Activated B cell treated with CpG ODN at 0.5 μM for 24 hours (primary cell): ENCODE results near the gene TACR3. TPM values are rescaled to one million over a fixed set of nuclear protein-coding genes. Genes with fewer than 3 reads are reported as not detected.
"Not testable (repeated sequence)": the region's sequence is repeated elsewhere in the genome, so short reads cannot be mapped to it uniquely, and the experiment has no call there.

Source experiments
- ATAC-seq: fragments of 200-7000 bp; cut with Tn5 transposase; one replicate; pipeline ENCODE4 v1.10.0; 2021; ENCODE audit warnings: low read depth, mild to moderate bottlenecking, moderate library complexity
- CTCF ChIA-PET: fragments of 350-600 bp; sonication (Branson Sonifier 250); formaldehyde crosslinking; loops from one replicate; lab custom pipeline; 2021; ENCODE audit warnings: antibody characterized with exemption; lab: Charles Lee
- POLR2A ChIA-PET: fragments of 350-600 bp; sonication (Branson Sonifier 250); formaldehyde crosslinking; loops from one replicate; lab custom pipeline; 2021; ENCODE audit warnings: antibody characterized with exemption; lab: Charles Lee
- DNase-seq: peaks from one replicate; pipeline ENCODE4 v3.0.0; 2022
- H3K27ac Mint-ChIP-seq: one replicate; pipeline ENCODE4 v1.8.0; 2020; ENCODE audit warnings: mixed read lengths
- H3K27me3 Mint-ChIP-seq: one replicate; pipeline ENCODE4 v1.8.0; 2021; ENCODE audit warnings: mixed read lengths
- H3K36me3 Mint-ChIP-seq: one replicate; pipeline ENCODE4 v1.8.0; 2021; ENCODE audit warnings: low read depth, mixed read lengths
- H3K4me1 Mint-ChIP-seq: one replicate; pipeline ENCODE4 v1.8.0; 2021; ENCODE audit warnings: mixed read lengths
- H3K4me3 Mint-ChIP-seq: one replicate; pipeline ENCODE4 v1.8.0; 2020; ENCODE audit warnings: mild to moderate bottlenecking, mixed read lengths
- H3K9me3 Mint-ChIP-seq: one replicate; pipeline ENCODE4 v1.8.0; 2020; ENCODE audit warnings: mixed read lengths
- intact Hi-C: fragments of 100-400 bp; cut with micrococcal nuclease; formaldehyde crosslinking; loops from one replicate; pipeline ENCODE4 v1.15.1; 2024
- total RNA-seq: library from RNA; stranded (reverse); gene quantifications from 2 replicates; pipeline ENCODE4 v1.2.3, GENCODE V29; 2022
- TF ChIP-seq, protein P1 (sequence below): fragments of 200-600 bp; IDR thresholded peaks from one replicate; pipeline ENCODE4 v1.8.0; 2022; ENCODE audit warnings: antibody characterized with exemption, mild to moderate bottlenecking

TACR3 gene
- total RNA-seq, 1 donor from 2014 or later, result not detected

DNA sequence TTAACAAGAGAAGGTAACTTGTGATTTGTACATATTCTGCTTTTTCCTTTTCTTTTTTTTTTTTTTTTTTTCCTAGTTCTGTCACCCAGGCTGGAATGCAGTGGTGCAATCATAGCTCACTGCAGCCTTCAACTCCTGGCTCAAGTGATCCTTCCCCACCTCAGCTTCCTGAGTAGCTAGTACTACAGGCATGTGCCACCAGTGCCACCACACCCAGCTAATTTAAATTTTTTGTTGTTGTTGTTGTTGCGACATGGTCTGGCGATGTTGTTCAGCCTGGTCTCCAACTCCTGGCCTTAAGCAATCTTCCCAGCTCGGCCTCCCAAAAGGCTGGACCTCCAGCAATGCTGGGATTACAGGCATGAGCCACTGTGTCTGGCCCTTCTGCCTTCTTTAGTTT, 1.5 kb upstream of the TACR3 start:
- Mint-ChIP-seq H3K4me3 (no peak overlapping the region), H3K9me3 (no peaks in the 10 kb centered on the region), H3K36me3 (no peaks in the 10 kb centered on the region), H3K27ac (no peak overlapping the region), H3K27me3 (peaks cover 1% of the 10 kb centered on the region), H3K4me1 (no peaks in the 10 kb centered on the region)
- ChIA-PET POLR2A (no interaction called here), CTCF (no interaction called here)
- DNase-seq, result no peak
- intact Hi-C loops, result no loop called here
- ATAC-seq, result no peak
- TF ChIP-seq, protein P1, sequence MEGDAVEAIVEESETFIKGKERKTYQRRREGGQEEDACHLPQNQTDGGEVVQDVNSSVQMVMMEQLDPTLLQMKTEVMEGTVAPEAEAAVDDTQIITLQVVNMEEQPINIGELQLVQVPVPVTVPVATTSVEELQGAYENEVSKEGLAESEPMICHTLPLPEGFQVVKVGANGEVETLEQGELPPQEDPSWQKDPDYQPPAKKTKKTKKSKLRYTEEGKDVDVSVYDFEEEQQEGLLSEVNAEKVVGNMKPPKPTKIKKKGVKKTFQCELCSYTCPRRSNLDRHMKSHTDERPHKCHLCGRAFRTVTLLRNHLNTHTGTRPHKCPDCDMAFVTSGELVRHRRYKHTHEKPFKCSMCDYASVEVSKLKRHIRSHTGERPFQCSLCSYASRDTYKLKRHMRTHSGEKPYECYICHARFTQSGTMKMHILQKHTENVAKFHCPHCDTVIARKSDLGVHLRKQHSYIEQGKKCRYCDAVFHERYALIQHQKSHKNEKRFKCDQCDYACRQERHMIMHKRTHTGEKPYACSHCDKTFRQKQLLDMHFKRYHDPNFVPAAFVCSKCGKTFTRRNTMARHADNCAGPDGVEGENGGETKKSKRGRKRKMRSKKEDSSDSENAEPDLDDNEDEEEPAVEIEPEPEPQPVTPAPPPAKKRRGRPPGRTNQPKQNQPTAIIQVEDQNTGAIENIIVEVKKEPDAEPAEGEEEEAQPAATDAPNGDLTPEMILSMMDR, result no peak

DNA sequence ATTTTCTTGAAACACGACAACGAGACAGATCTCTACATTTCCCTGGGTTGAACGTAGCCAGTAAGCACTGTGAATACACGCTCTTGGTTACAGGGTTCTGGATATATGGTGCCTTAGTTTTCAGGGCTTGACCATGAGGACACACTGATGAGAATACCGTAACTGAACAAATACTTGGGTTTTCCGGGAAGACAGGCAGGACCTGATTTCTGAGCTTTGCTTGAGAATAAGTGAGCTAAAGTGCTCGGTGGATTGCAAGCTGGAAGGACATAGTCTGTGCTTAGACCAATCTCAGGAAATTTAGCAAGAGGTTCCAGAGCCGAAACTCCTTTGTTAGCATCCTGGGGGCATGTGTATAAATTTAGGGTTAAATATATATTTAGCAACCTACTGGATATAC, 876 bp upstream of the TACR3 start:
- ChIA-PET POLR2A (no interaction called here), CTCF (no interaction called here)
- H3K27me3 Mint-ChIP-seq, result peaks cover 1% of the 10 kb centered on the region
- H3K4me1 Mint-ChIP-seq, result no peaks in the 10 kb centered on the region
- ATAC-seq (no peak), DNase-seq (no peak)
- H3K9me3 Mint-ChIP-seq, result no peaks in the 10 kb centered on the region
- no peak overlapping the region for H3K4me3 Mint-ChIP-seq
- H3K27ac Mint-ChIP-seq, result no peak overlapping the region
- intact Hi-C loops, result no loop called here
- H3K36me3 Mint-ChIP-seq, result no peaks in the 10 kb centered on the region
- TF ChIP-seq, protein P1, result no peak

DNA sequence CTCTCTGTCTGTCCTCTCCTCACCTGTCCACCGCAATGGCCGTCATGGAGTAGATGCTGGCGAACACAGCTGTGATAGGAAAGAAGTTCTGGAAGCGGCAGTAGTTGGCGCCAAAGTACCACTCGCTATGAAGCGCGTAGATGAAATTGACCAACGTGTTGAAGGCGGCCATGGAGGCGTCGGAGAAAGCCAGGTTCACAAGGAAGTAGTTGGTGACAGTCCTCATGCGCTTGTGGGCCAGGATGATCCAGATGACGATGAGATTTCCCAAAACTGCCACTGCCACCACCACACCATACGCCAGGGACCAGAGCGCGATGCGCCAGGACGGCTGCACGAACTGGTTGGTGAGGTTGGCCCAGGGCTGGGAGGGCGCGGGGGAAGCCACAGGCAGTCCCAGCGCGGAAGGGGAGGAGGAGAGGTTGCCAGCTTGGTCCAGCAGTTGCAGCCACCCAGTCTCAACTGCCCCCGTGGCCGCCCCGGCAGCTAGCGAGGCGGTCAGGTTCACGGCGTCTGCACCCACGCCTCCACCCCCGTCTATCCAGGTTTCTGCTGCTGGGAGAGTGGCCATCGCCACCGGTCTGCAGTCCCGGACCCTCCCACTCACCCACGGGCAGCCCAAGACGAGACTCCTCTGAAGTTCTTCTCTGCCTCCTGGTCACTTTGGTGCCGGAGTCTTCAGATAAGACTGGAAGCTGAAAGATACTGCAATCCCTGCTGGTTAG, 518 bp downstream of the TACR3 start:
- TF ChIP-seq, protein P1, result no peak
- intact Hi-C loops, result no loop called here
- peaks cover 1% of the 10 kb centered on the region for H3K27me3 Mint-ChIP-seq
- CTCF ChIA-PET, result no interaction called here
- no peaks in the 10 kb centered on the region for H3K9me3 Mint-ChIP-seq
- no peak for DNase-seq
- POLR2A ChIA-PET, result no interaction called here
- no peaks in the 10 kb centered on the region for H3K4me1 Mint-ChIP-seq
- ATAC-seq, result no peak
- no peaks in the 10 kb centered on the region for H3K36me3 Mint-ChIP-seq
- no peak overlapping the region for H3K4me3 Mint-ChIP-seq
- H3K27ac Mint-ChIP-seq, result no peak overlapping the region

DNA sequence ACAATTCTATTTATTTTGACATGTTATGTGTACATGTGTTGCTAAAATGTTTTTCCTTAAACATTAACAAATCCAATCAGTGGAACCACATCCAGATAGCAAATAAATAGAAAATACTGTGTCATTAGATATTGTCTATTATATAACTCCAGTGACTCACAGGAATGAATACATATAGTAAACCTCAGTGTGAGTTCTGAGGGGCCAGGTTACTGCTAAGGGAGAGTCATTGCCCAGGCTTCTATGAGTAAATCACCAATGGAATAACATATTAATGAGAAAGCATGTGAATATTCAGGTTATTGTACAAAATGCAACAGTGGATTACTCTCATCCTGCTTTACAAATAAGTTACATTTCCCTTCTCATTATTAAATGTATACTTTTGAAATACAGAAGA, 27.2 kb downstream of the TACR3 start:
- ATAC-seq (no peak), DNase-seq (no peak)
- H3K4me3 Mint-ChIP-seq, result no peak overlapping the region
- no peaks in the 10 kb centered on the region for H3K4me1 Mint-ChIP-seq
- intact Hi-C loops, result no loop called here
- H3K27ac Mint-ChIP-seq, result no peak overlapping the region
- no peaks in the 10 kb centered on the region for H3K36me3 Mint-ChIP-seq
- TF ChIP-seq, protein P1, result no peak
- peaks cover 7% of the 10 kb centered on the region for H3K9me3 Mint-ChIP-seq
- H3K27me3 Mint-ChIP-seq, result no peaks in the 10 kb centered on the region
- CTCF ChIA-PET, result no interaction called here
- POLR2A ChIA-PET, result no interaction called here

DNA sequence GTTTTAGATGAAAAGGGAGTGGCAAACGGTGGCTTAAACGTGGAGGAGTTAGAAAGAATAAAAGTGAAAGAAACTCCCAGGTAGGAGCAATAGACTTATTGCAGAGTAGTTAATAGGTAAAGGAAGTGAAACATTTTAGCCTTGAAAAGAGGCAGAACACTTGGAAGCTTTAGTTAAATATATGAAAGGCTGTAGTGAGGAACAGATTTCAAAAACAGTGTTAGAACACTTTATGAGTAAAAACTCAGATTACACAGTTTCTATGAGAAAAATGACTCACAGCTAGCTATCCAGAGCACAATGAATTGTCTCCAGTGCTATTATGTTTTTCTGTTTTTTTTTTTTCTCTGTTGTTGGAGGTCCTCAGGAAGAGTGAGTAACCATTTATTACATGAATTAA, 45.8 kb downstream of the TACR3 start:
- H3K4me3 Mint-ChIP-seq, result no peak overlapping the region
- intact Hi-C loops, result no loop called here
- no peaks in the 10 kb centered on the region for H3K27me3 Mint-ChIP-seq
- H3K36me3 Mint-ChIP-seq, result no peaks in the 10 kb centered on the region
- ATAC-seq (no peak), DNase-seq (no peak)
- TF ChIP-seq, protein P1, result no peak
- ChIA-PET CTCF (no interaction called here), POLR2A (no interaction called here)
- H3K9me3 Mint-ChIP-seq, result peaks cover 2% of the 10 kb centered on the region
- H3K27ac Mint-ChIP-seq, result no peak overlapping the region
- H3K4me1 Mint-ChIP-seq, result no peaks in the 10 kb centered on the region

DNA sequence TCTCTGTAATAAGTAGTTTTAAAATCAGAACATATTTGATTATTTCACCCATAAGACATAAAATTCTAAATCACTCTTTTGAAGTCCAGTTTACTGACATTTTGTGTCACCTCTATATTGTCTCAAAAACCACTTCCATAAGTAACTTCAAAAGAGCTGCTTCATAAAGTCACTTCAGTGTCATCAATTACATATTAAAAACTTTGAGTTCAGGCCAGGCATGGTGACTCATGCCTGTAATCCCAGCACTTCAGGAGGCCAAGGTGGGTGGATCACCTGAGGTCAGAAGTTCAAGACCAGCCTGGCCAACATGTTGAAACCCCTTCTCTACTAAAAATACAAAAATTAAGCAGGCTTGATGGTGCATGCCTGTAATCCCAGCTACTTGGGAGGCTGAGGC, 53.0 kb downstream of the TACR3 start:
- DNase-seq, H3K27ac Mint-ChIP-seq, H3K9me3 Mint-ChIP-seq, H3K4me1 Mint-ChIP-seq, H3K36me3 Mint-ChIP-seq, H3K4me3 Mint-ChIP-seq, H3K27me3 Mint-ChIP-seq, intact Hi-C loops, CTCF ChIA-PET, ATAC-seq, POLR2A ChIA-PET: not testable (repeated sequence)
